ENCODE results near the gene SRSF4. TPM values are rescaled to one million over a fixed set of nuclear protein-coding genes. Genes with fewer than 3 reads are reported as not detected.

SRSF4 gene
- total RNA-seq, 1 experiment from 2014 or later = 69.0 TPM

GRCh38 chr1:29148656-29149491 lies 32.8 kb downstream of the SRSF4 start:
- Histone ChIP-seq H3K79me2 (ENCODE audit: insufficient read depth, low read length) (peaks cover 32% of the 10 kb centered on the region), H3K36me3 (ENCODE audit: control insufficient read depth in 1 of 2, insufficient read depth in 2 of 2, low read length in 2 of 2) (peaks cover 59 to 63% of the 10 kb centered on the region in 2 experiments), H3K4me3 (replicated peaks in 1 of 2; ENCODE audit: low read depth in 1 of 2, low read length in 2 of 2) (no peak overlapping the region), H3K9ac (ENCODE audit: low read length) (no peak overlapping the region), H3K9me2 (ENCODE audit: insufficient read depth) (no peaks in the 10 kb centered on the region), H3K27me3 (ENCODE audit: insufficient read depth, low read length) (no peaks in the 10 kb centered on the region), H4K20me1 (ENCODE audit: insufficient read depth) (no peaks in the 10 kb centered on the region), H3K4me2 (ENCODE audit: low read length) (no peak overlapping the region), H3K9me3 (ENCODE audit: control insufficient read depth in 1 of 2, insufficient read depth in 1 of 2, low read depth in 1 of 2, low read length in 2 of 2) (no peaks in the 10 kb centered on the region), H3K4me1 (ENCODE audit: control insufficient read depth in 1 of 2, insufficient read depth in 2 of 2, low read length in 2 of 2) (peaks cover 0 to 7% of the 10 kb centered on the region in 2 experiments; a peak in 1 of 4 replicates), H2AFZ (ENCODE audit: low read depth, low read length, poor library complexity, severe bottlenecking) (no peak overlapping the region), H3K27ac (ENCODE audit: low read depth, low read length) (0 out of 2 replicates have a peak overlapping the region, but pooled peaks have one; percentile 14)
- TF ChIP-seq POLR2AphosphoS5 (IDR thresholded peaks at IDR 0.05; ENCODE audit: low read depth, low read length) (no peak), POLR2A (IDR thresholded peaks at IDR 0.05; ENCODE audit: borderline replicate concordance, extremely low read depth, insufficient read depth, insufficient read length) (no peak), RAD21 (IDR thresholded peaks at IDR 0.05; ENCODE audit: low read depth) (no peak), JUND (IDR thresholded peaks at IDR 0.05) (no peak), ZBTB33 (IDR thresholded peaks at IDR 0.05; ENCODE audit: extremely low read depth, insufficient replicate concordance, low read length) (no peak)
- intact Hi-C loops (cut with micrococcal nuclease) = no loop called here
- DNase-seq (ENCODE audit: low read depth, low spot score) = no peak
- ChIA-PET RAD21 (ENCODE audit: low non-redundant PET in 1 of 2, low total read pairs in 2 of 2, uncharacterized antibody in 2 of 2, unreplicated experiment in 2 of 2) (no interaction called here), CTCF (no interaction called here), POLR2A (no interaction called here)
- BruUV-seq (replicated peaks) = no TSS peak
- ATAC-seq = no peak

Data from HCT116 (cell line).